DMS79 treated with DMSO at 0.1 percent for 48 hours (cell line): ENCODE data around the gene KASH5.
"Not testable (repeated sequence)": the region's sequence is repeated elsewhere in the genome, so short reads cannot be mapped to it uniquely, and the experiment has no call there.

Experiments
- DNase-seq: peaks from one replicate; lab custom pipeline; 2025; lab: John Stamatoyannopoulos, UW

Gene KASH5

DNA sequence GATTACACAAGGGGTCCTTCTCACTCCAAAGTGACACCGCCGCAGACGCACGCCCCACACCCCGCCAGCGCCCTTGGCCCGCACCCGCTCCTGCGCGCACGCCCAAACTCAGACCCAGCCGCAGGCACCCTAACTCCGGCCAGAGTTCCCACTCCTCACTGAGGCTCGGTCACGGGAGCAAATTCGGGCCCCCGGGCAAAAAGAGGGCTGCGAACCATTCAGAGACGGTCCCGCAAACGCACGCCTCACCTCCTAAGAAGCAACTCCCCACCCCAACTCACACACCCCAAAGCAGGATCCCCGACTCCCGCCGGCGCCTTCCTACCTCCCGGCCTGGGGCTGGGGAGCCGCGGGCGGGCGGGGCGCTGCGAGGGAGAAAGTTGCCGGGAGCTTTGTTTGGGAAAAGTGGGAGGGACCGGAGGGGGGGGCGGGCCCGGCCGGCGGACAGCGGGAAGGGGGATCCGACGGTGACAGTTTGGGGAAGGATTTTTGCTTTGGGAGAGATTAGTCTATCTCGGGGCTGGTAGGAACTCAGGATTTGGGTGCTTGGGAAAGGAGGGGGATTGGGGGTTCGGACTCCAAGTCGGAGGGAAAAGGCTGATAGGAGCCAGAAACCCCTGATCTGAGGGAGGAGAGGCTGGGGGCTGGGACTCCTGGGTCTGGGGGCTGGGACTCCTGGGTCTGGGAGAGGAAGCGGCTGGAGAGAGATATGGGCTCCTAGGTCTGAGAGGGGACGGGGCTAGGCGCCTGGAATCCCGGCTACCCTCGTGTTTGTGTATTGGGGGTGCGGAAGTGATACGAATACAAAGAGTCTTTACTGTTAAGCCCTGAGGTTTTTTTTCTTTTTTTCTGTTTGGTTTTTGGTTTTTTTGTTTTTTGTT is 25.8 kb upstream of the KASH5 start, which contains the start of gene TEAD2:
Gene TEAD2, minus strand, starts transcription at position 369 of the 881 bp plus-strand sequence. CDS start 2,341 bp downstream, outside the sequence.
- DNase-seq, result peak; percentile 37

DNA sequence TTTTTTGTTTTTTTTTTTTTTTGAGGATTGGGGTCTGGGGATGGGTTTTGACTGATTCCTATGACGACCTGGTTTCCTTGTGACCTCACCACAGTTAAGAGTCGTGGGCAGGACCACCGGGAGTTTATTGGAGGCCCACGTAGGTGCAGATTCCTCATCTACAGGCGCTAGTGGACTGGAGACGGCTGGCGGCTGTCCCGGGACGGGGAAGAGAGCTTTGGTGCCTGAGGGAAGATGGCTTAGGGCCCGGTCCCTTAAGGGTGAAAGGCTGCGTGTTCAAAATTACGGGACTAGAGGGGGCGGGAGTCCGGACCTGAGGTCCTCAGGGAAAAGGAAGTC is 25.2 kb upstream of the KASH5 start:
- DNase-seq, result no peak

DNA sequence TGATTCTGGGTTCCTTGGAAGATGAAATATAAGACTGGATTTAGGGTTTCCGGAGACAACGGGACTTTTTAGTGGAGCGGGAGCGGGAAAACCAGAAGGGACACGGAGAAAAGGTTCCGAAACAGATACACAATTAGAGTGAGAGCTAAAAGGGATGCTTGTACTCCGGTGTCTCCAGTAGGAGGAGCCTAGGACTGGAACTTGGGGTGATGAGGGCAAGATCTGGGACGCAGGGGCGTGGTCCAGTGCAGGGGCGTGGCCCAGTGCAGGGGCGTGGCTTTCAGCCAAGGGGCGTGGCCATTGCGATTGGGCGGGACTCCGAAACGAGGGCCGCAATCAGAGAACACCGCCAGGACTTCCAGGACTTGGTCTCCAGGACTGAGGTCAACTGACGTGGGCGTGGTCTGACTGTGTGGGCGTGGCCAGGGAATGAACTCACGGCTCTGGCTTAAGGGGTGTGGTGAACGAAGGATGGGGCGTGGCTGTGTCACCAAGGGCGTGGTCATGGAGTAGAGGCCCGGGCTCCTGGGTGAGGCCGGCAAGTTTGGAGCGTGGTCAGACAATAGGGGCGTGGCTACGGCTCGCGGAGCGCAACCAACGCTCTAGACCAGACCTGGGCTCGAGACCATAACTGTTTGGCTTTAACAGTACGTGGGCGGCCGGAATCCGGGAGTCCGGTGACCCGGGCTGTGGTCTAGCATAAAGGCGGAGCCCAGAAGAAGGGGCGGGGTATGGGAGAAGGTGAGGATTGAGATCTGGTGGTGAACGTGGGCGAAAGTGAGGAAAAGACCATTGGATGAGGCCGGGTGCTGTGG is 24.6 kb upstream of the KASH5 start, which contains the start of gene DKKL1:
Gene DKKL1, plus strand, starts transcription at position 610 of the 815 bp plus-strand sequence. Its CDS starts 122 bp downstream, at position 732.
- DNase-seq, result peak; percentile 47

DNA sequence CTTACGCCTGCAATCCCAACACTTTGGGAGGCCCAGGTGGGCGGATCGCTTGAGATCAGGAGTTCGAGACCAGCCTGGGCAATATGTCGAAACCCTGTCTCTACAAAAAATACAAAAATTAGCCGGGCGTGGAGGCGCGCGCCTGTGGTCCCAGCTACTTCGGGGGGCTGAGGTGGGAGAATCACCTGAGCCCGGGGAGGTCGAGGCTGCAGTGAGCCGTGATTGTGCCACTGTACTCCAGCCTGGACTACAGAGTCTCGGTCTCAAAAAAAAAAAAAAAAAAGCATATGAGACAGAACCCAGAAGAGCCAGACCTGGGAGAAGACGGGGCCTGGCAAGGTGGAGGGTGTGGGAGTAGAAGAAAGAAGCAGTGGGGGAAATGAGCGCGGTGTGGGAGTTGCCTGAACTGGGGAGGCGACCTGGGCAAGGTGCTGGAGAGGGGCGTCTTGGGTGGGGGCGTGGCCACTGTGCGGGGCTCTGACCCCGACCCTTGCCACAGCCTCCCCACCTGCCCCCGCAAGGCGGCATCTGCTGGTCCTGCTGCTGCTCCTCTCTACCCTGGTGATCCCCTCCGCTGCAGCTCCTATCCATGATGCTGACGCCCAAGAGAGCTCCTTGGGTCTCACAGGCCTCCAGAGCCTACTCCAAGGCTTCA is 23.8 kb upstream of the KASH5 start:
- no peak for DNase-seq

DNA sequence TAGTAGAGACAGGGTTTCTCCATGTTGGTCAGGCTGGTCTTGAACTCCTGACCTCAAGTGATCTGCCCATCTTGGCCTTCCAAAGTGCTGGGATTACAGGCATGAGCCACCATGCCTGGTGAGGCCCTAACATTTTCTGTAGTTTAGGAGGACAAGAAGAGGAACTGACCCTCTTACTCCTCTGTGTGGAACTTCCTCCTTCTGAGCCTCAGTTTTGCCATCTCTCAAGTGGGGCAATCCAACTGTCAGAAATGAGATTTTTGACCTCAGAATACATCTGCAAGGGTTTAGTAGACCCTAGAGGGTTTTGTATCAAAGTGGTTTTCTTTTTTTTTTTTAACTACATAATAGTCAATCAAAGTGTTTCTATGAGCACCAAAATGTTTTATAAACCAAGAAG is 21.9 kb upstream of the KASH5 start:
- no peak for DNase-seq

DNA sequence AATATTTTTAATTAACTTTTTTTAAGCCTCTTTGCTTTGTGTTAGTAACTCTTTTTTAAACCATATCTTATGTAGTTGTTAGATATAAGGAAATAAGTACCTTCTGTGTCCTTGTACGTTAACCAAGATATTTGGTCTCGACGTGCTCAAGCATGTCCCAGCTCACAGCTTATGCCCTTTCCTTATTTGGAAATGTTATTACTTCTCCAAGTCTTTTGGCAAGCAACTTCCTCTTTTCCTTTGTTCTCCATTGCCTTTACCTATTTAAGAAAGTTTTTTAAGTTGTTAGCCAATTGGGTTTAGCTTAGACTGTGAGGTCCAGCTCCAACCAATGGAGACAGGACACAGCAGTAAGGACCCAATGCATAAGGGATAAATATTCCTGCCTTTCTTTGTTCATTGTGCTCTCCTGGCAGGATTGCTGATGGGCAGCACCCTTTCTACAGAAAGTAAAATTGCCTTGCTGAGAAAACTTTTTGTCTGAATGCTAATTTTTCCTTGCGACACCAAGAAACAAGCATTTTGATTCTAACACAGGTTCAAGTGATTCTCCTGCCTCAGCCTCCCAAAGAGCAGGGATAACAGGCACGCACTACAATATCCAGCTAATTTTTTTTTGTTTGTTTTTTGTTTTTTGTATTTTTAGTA is 19.2 kb upstream of the KASH5 start:
- no peak for DNase-seq

DNA sequence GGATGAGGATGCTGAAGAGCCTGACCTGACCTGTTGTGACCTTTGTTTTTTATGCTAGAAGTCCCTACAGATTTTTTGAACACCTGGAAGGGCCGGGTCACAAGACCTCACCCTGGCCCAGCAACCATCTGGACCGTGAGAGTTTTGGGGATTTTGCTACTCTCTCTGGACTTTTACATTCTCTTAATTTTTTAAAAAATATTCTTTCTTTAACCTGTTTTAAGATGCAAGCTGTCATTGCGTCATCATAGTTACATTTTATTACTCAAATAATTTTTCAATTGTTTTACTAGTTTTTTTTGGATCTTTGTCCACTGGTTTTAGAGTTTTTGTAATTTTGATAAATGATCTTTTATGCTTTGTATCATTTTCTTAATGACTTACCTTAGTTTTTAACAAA is 16.9 kb upstream of the KASH5 start:
- DNase-seq, result no peak

DNA sequence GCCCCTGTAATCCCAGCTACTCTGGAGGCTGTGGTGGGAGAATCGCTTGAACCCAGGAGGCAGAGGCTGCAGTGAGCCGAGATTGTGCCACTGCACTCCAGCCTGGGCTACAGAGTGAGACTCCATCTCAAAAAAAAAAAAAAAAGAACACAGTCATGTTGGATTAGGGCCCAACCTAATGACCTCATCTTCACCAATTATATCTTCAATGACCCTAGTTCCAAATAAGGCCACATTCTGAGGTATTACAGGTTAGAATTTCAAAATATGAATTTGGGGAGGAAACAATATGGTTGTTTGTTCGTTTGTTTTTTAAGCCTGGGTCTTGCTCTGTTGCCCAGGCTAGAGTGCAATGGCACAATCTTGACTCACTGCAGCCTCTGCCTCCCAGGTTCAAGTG is 14.9 kb upstream of the KASH5 start:
- DNase-seq, result not testable (repeated sequence)

DNA sequence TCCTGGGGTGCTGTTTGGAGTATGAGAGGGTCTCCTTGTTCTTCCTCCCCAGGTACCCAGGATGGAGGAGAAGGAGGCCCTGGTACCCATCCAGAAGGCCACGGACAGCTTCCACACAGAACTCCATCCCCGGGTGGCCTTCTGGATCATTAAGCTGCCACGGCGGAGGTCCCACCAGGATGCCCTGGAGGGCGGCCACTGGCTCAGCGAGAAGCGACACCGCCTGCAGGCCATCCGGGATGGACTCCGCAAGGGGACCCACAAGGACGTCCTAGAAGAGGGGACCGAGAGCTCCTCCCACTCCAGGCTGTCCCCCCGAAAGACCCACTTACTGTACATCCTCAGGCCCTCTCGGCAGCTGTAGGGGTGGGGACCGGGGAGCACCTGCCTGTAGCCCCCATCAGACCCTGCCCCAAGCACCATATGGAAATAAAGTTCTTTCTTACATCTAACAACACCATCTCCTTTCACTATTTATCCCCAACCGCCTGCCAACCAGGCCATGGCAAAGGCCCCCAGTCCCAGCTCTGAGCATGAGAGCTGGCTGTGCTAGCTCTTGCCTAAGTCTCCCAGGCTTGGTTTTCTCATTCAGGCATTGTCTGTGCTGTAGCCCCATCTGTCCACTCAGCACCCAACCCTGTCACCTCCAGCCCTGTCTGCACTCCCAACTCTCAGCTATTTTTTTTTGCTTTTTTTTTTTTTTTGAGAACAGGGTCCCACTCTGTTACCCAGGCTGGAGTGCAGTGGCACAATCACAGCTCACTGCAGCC is 13.2 kb upstream of the KASH5 start:
- no peak for DNase-seq

DNA sequence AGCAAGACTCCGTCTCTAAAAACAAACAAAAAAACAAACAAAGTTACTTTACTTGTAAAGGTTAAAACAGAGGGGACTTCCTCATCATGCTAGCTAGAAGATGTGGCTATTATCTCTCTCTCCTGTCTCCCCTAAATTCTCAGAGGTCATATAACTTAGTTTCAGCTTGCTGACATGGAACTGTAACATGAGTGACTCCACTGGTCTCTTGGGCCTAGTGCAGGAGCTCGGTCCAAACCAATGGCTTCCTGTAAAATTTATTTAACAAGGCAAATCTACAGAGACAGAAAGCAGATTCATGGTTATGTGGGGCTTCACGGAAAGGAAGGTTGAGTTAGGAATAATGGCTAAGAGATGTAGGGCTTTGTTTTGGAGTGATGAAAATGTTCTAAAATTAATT is 9.5 kb upstream of the KASH5 start:
- DNase-seq, result no peak

DNA sequence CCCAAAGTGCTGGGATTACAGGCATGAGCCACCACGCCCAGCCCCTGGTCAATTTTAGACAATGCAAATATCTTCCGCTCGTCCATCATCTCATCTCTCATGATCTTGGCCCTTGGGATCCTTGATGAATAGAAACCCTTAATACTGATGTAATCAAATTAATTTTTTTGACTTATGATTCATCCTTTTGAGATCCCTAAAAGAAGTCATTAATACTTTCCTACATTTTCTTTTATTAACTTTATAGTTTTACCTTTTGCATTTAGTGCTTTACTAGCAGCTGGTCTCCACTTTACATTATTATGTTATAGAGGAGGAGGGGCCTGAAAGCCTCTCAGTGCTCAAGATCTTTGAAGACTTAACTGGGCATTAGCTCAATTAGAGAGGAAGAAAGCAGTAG is 7.7 kb upstream of the KASH5 start:
- DNase-seq, result no peak

DNA sequence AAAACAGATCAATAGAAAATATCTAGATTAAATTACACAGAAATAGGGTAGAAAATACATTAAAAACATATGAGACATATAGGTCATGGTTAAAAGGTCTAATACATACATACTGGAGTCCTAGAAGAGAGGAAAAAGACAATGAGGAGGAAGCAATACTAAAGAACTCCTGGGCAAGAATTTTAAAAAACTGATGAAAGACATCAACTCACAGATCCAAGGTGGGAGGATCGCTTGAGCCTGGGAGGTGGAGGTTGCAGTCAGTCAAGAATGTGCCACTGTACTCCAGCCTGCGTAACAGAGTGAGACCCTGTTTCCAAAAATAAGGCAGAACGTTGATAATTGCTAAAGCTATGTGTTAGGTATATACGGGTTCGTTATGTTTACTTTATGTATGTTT is 5.4 kb upstream of the KASH5 start:
- DNase-seq, result no peak

DNA sequence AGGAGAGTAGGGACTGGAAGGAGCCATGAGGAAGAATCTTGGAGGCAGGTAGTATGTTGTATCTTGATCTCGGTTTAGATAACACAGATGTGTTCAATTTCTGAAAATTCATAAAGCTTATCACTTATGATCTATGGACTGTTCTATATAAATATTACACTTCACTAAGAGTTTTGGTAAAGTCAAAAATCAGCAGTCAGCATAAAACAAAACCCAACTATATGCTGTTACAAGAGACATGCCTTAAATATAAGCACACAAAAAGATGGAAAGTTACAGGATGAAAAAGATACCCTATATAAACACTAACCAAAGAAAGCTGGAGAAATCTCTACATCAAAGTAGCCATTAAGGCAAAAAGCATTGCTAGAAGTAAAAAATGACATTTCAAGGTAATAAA is 4.5 kb upstream of the KASH5 start:
- DNase-seq, result no peak

DNA sequence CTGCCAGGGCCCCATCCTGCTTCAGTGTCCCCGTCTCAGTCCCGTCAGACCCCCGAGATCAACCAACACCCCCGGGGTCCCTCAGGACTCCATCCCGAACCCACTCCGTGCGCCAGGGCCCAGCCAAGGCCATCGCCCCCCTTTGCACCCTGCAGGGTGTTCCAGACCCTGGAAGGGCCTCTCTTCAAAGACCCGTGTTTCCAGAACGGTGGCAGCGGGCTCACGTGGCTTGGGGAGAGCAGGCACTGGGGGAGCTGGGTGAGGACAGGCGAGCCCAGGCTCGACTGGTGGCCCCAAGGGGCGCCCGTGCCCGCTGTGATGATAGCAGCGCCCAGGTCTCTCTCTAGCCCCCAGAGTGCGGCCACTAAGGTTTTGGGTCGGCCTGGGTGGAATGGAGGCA is 1.4 kb downstream of the KASH5 start:
- no peak for DNase-seq

DNA sequence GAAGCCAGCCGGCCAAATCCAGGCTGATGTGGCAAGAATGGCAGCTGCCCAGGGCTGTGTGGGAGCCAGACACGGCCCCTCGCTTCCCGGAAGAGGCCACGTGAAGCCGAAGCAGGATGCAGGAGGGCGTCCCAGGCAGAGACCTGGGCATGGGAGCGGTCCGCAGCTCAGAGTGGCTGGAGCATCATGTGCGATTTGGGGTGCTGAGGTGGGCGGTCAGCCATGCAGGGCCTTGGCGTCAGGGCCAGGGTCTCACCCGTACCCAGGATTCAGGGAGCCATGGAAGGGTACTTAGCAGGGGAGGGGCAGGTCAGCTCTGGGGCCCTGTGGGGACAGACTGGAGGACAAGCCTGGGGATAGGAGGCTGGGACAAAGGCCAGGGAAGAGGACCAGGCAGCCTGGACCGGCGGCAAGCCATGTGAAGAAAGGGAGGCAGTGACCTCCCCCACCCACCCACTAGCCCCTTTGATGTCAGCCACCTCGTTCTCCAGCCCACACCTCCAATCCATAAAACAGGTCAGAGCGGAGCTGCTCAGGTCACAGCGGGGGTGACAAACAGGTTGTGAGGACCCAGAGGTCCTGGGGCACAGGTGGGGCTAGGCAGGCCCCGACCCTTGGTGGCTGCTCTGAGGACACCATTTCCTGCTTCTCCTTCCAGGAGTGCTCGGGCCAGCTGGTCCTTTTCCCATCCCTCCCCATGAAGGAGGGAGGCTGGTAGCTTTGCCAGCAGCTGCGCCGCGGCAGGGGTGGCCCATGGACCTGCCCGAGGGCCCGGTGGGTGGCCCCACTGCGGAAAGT is 2.3 kb downstream of the KASH5 start:
- DNase-seq, result no peak

DNA sequence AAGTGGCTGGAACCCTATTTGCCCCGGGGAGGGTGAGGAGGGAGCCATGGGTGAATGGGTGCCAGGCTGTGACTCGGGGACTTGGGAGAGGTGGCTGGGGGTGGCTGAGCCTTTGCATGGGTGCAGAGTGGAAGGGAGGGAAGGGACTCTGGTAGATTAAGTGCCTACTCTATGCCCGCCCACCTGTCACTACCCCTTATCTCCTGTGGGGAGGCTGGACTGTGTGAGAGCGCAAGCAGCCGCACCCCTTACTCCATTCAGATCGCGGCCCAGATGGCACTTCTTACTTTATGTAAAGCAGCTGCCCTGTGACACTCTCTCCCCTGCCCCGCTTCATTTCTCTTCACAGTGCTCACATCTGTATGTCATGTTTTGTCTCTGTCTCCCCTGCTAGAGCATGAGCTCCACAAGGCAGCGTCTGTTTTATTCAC is 2.9 kb downstream of the KASH5 start:
- peak; percentile 25 for DNase-seq

DNA sequence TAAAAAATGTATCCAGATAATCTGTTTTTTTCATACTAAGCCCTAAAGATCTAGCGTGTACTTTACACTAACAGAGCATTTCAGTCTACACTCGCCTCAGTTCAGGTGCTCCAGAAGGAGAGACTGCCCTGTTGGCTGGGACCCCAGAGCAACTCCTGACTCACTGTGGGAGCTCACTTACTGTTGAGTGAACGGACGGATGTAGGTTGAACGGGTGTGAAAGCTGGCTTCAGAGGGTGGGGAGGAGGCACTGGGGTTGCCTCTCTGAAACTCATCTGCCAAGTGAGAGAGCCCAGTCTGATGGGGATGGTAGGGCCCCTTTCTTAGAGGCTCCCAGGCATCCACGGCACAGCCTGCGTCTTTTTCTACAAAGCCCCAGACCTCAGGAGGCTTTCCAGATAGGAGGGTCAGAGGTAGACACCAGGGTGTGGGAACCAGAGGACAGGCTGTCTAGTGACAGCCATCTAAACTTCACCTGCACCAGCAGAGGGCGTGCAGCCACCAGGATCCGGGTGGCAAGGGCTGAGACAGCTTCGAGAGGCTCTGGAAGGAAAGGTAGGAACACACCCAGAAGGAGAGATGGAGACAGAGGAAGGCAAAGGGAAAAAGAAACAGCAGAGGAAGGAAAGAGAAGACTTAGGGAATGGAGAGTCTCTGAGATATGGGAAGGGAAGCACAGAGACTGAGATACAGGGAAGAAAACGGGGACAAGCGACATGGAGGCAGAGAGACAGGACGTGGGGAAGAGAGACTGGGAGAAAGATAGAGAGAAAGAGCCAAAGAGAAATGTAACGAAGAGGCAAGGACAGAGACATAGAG is 3.7 kb downstream of the KASH5 start:
- peak; percentile 87 for DNase-seq

DNA sequence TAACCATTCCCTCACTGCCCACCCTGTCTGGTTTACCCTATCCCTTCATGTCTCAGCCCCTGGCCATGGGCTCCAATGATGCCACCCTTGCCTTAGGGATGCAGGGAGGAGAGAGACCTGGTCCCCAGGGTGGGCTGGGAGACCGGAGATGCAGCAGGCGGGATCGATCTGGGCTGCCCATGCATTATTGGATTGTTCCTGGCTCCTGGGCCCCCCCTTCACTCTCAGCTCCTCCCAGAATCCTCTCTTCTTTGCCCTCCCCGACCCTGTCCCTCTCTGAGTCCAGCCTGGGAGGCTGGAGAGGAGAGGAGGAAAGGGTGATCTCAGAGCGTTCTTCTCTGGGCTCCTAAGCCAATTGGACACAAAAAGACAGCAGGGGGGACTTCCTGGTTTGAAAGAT is 5.8 kb downstream of the KASH5 start:
- DNase-seq, result no peak

DNA sequence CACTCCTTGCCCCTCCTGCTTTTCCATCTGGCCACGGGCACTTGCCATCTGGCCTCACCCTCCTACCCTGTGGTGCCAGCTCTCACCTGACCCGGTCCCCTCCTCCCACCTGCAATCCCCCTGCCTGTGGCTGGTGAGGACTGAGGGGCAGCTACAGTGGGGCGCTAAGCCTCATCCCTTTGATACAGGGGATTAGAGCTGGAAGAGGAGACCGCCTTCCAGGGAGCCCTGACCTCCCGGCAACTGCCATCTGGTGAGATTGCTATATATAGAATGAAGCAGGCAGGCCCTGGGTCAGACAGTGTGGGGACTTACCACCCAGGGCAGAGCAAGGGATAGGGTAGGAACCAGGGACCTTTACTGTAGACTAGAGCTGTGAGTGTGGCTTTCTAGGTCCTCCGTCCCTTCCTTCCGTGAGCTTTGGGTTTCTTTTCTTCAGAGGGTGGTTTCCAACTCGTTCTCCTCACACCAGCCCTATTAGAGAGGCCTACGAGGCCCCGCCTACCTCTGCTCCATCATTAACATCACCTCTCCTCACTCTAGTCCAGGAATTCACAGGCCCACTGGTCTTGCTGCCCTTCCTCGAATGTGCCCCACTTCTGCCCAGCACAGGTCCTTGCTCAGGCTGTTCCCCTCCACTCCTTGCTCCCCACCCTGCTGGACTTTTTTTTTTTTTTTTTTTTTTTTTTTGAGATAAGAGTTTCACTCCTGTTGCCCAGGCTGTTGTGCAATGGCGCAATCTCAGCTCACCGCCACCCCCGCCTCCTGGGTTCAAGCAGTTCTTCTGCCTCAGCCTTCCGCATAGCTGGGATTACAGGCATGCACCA is 7.7 kb downstream of the KASH5 start:
- no peak for DNase-seq
